Measurements from ENCODE around the gene TCP1. TPM values are rescaled to one million over a fixed set of nuclear protein-coding genes. Genes with fewer than 3 reads are reported as not detected.
"Not testable (repeated sequence)": the region's sequence is repeated elsewhere in the genome, so short reads cannot be mapped to it uniquely, and the experiment has no call there.

TCP1 gene
- total RNA-seq, 3 donors from 2014 or later = 119 to 151 (median 137) TPM

DNA sequence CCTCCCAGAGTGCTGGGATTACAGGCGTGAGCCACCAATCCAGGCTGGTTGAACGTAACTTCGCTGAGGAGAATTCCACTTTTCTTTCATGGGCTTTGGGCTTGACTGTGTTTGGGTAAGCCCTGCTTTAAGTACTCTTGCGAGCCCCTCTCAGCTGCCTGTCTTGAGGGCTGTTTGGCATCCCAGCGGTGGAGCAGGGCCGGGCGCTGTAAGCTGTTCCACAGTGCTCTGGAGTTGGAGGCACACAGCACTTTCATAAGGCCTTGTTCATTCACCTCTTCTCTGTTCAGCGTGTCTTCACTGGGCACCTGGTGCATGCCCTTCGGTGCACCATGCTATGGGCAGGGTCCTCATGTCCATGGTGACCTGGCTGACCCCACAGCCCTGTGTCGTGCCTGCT, 32.3 kb upstream of the TCP1 start:
- Histone ChIP-seq H3K4me1 (no peaks in the 10 kb centered on the region), H3K4me3 (no peak overlapping the region), H3K27ac (no peak overlapping the region), H3K27me3 (no peaks in the 10 kb centered on the region), H3K36me3 (no peaks in the 10 kb centered on the region), H3K9me3 (no peaks in the 10 kb centered on the region)
- intact Hi-C loops (cut with DNase I; ENCODE audit: low total_unique reads) = no loop called here
- no peak for TF ChIP-seq POLR2AphosphoS5 (IDR thresholded peaks at IDR 0.05)
- TF ChIP-seq POLR2A (IDR thresholded peaks at IDR 0.05) = no peak
- TF ChIP-seq, protein P1, sequence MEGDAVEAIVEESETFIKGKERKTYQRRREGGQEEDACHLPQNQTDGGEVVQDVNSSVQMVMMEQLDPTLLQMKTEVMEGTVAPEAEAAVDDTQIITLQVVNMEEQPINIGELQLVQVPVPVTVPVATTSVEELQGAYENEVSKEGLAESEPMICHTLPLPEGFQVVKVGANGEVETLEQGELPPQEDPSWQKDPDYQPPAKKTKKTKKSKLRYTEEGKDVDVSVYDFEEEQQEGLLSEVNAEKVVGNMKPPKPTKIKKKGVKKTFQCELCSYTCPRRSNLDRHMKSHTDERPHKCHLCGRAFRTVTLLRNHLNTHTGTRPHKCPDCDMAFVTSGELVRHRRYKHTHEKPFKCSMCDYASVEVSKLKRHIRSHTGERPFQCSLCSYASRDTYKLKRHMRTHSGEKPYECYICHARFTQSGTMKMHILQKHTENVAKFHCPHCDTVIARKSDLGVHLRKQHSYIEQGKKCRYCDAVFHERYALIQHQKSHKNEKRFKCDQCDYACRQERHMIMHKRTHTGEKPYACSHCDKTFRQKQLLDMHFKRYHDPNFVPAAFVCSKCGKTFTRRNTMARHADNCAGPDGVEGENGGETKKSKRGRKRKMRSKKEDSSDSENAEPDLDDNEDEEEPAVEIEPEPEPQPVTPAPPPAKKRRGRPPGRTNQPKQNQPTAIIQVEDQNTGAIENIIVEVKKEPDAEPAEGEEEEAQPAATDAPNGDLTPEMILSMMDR (IDR thresholded peaks at IDR 0.05) = no peak
- no peak for DNase-seq (ENCODE audit: low spot score in 2 of 2)

DNA sequence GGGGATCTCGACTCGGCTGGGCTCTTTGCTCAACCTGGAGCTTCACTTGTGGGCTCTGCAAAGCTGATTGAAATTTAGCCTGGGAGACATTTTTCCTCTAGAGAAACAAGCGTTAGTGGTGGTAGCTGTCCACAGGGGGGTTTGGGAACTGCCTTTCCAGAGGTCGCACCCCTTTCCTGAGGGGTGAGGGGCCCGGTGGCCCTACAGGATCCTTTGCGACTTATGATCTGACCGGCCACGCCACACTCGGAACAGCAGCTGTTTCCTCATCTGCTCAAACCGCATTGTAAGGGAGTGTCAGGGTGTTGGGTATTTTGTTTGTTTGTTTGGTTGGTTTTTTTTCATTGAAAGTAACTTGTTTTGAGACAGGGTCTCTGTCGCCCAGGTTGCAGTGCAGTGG, 31.7 kb upstream of the TCP1 start:
- DNase-seq (ENCODE audit: low spot score in 2 of 2) = no peak
- Histone ChIP-seq H3K36me3 (no peaks in the 10 kb centered on the region), H3K4me1 (no peaks in the 10 kb centered on the region), H3K27ac (no peak overlapping the region), H3K4me3 (no peak overlapping the region), H3K27me3 (no peaks in the 10 kb centered on the region), H3K9me3 (no peaks in the 10 kb centered on the region)
- TF ChIP-seq, protein P1 (IDR thresholded peaks at IDR 0.05) = no peak
- TF ChIP-seq POLR2A (IDR thresholded peaks at IDR 0.05) (no peak), POLR2AphosphoS5 (IDR thresholded peaks at IDR 0.05) (no peak)
- intact Hi-C loops (cut with DNase I; ENCODE audit: low total_unique reads) = no loop called here

DNA sequence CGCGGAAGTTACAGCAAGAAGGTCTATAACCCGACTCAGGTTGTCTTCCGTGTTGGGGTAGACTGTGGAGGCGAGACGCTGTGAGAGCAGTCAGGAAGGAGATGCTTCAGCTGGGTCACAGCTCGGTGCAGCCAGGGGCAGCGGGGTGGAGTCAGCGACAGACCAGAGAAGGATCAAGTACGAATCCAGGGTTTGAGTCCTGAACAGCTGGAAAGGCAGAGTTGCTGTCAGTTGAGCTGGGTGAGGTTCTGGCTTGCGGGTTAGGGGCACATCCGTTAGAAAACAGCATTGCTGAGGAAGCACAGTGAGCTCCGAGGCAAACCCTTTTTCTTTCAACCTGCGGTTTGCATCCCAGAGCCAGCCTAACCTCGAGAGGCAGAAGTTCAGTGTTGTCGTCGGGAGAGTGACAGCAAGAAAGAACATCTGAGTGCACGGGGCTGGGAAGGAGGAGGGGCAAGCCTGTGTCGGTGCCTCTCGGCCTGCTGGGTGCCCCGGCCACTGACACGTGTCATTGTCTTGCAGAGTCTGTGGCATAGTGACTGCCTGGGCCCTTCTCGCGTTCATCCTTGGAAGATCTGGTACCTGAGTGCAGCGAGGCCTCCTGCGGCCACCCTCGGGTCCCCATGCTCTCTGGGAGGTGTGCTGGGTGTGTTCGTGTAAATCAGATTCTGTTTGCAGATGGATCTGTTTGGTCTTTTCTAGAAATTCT, 30.7 kb upstream of the TCP1 start:
- Histone ChIP-seq H3K27ac (no peak overlapping the region), H3K27me3 (no peaks in the 10 kb centered on the region), H3K4me3 (no peak overlapping the region), H3K9me3 (no peaks in the 10 kb centered on the region), H3K36me3 (no peaks in the 10 kb centered on the region), H3K4me1 (no peaks in the 10 kb centered on the region)
- no peak for DNase-seq (ENCODE audit: low spot score in 2 of 2)
- intact Hi-C loops (cut with DNase I; ENCODE audit: low total_unique reads) = no loop called here
- TF ChIP-seq, protein P1 (IDR thresholded peaks at IDR 0.05) = no peak
- TF ChIP-seq POLR2A (IDR thresholded peaks at IDR 0.05) (no peak), POLR2AphosphoS5 (IDR thresholded peaks at IDR 0.05) (no peak)

DNA sequence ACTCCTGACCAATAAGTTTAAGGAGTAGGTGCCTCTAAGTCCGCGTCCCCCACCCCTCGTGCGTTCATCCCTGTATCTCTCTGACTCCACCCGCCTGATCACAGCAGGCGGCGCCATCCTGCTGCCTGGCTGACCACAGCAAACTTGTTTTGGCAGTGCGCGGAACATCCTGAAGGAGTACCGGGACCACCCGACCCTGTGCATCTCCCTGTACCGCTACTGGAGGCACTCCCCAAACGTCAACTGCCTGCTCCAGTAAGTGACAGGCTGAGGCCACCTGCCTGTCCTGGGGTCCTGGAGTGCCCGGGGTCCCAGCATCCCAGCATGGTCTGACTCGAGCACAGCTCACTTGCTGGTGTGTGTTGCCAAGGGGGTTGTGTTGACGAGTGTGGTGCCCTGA, 29.7 kb upstream of the TCP1 start:
- H3K9me3 ChIP-seq = no peaks in the 10 kb centered on the region
- no peaks in the 10 kb centered on the region for H3K27me3 ChIP-seq
- no peaks in the 10 kb centered on the region for H3K36me3 ChIP-seq
- TF ChIP-seq POLR2AphosphoS5 (IDR thresholded peaks at IDR 0.05) (no peak), POLR2A (IDR thresholded peaks at IDR 0.05) (no peak)
- TF ChIP-seq, protein P1 (IDR thresholded peaks at IDR 0.05) = no peak
- intact Hi-C loops (cut with DNase I; ENCODE audit: low total_unique reads) = no loop called here
- no peak overlapping the region for H3K4me3 ChIP-seq
- no peak overlapping the region for H3K27ac ChIP-seq
- H3K4me1 ChIP-seq = no peaks in the 10 kb centered on the region
- DNase-seq (ENCODE audit: low spot score in 2 of 2) = no peak

DNA sequence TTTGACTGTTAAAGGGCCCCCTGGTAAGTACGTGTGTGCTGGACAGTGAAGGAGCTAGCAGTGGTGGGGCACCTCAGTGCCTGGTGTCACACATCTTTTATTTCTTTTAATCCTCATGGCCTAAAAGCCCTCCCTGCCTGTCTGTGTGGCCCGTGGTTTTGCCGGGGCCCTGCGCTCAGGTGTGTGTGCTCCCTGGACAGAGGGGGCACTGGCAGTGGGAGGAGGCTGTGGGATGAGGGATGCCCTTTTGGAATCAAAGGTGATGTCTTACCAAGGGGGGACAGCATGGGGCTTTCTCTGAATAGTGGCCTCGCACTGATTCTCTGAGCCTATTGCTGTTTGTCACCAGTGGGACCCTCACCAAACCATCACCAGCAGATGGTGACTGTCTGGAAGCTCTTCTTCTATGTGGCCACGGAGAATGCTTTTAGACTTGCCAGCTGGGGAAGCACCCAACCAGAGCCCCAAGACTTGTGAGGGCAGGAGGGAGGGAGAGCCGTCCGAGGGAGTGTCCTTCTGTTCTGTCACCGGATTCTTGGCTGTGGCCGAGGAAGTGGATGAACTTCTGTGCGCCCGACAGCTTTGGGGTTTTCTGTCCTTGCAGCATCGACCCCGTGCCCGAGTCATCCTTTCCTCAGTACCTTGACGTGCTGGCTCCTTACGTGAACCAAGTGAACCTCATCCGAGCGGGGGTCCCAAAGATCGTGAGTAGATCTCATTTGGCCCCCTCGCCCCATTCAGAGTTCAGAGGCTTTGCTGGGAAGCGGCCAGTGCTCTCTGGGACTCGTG, 28.7 kb upstream of the TCP1 start:
- no peak for DNase-seq (ENCODE audit: low spot score in 2 of 2)
- H3K36me3 ChIP-seq = no peaks in the 10 kb centered on the region
- TF ChIP-seq, protein P1 (IDR thresholded peaks at IDR 0.05) = no peak
- TF ChIP-seq POLR2A (IDR thresholded peaks at IDR 0.05) = no peak
- TF ChIP-seq POLR2AphosphoS5 (IDR thresholded peaks at IDR 0.05) = no peak
- no peaks in the 10 kb centered on the region for H3K9me3 ChIP-seq
- H3K27ac ChIP-seq = no peak overlapping the region
- H3K27me3 ChIP-seq = no peaks in the 10 kb centered on the region
- no peaks in the 10 kb centered on the region for H3K4me1 ChIP-seq
- no peak overlapping the region for H3K4me3 ChIP-seq
- intact Hi-C loops (cut with DNase I; ENCODE audit: low total_unique reads) = no loop called here

DNA sequence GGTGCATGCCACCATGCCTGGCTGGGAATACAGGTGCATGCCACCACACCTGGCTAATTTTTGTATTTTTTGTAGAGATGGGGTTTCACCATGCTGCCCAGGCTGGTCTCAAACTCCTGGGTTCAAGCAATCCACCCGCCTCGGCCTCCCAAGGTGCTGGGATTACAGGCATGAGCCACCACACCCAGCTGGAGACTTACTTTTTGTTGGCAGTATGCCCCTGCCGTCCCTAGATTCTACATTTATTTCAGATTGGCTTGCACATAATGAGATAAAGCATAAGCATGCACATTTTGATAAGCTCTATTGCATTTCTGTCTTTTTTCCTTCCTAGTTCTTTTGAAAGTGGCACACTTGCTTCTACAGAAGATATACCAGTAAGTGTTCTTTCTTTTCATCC, 27.4 kb upstream of the TCP1 start:
- H3K27me3 ChIP-seq; DNase-seq (ENCODE audit: low spot score in 2 of 2); H3K36me3 ChIP-seq; H3K27ac ChIP-seq; H3K4me3 ChIP-seq; intact Hi-C loops (cut with DNase I; ENCODE audit: low total_unique reads); H3K4me1 ChIP-seq; H3K9me3 ChIP-seq: not testable (repeated sequence)

Data from breast epithelium (tissue), 4 donors.